ENCODE results near the gene LRRC32.

DNA sequence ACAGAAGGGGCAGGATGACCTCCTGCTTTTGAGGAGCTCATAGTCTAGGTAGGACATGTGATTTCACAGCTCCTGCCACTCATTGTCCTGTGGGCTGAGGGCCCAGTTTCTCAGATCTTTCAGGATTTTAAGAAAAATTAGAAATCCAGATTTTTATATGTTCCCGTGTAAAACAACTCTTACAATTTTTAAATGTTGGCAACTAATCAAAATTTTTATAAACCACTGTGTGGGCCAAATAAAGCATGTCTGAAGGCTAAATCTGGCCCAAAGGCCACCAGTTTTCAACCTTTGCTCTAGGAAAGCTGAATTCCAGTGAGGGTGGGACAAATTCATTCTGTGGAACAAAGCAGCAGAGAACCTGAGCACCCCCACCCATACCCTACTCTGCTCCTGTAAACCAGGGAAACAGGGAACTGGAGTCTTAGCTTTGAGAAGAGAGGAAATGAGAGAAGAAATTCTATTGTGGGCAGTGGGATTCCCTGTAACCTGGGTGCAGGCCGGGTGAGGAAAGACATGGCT, 20.6 kb downstream of the LRRC32 start:
- TF ChIP-seq CTCF (IDR thresholded peaks at IDR 0.05) (no peak), EP300 (IDR thresholded peaks at IDR 0.05) (no peak), POLR2A (IDR thresholded peaks at IDR 0.05) (no peak)
